Fibroblast of villous mesenchyme (primary cell): ENCODE measurements around the gene PDAP1. TPM values are rescaled to one million over a fixed set of nuclear protein-coding genes. Genes with fewer than 3 reads are reported as not detected.
"Not testable (repeated sequence)": the region's sequence is repeated elsewhere in the genome, so short reads cannot be mapped to it uniquely, and the experiment has no call there.

Experiments
- DNase-seq: peaks from one replicate; pipeline ENCODE4 v3.0.0-alpha.2; 2010; ENCODE audit warnings: low read depth
- H3K4me3 ChIP-seq: 2 replicates; pipeline ENCODE4 v1.5.1; 2011; ENCODE audit warnings: low read depth, mild to moderate bottlenecking, low read length
- total RNA-seq: library from RNA; depleted of rRNA; stranded (reverse); fragments of >200 nt; gene quantifications from 2 replicates; pipeline ENCODE4 v1.2.3, GENCODE V29; 2012
- TF ChIP-seq, protein P1 (sequence below): IDR thresholded peaks from 2 replicates; pipeline ENCODE4 v1.5.1; 2012; ENCODE audit warnings: low read depth, mild to moderate bottlenecking, low read length; ENCODE audit not compliant: insufficient read depth

PDAP1 gene
- total RNA-seq, 1 donor, result 34.5 TPM

DNA sequence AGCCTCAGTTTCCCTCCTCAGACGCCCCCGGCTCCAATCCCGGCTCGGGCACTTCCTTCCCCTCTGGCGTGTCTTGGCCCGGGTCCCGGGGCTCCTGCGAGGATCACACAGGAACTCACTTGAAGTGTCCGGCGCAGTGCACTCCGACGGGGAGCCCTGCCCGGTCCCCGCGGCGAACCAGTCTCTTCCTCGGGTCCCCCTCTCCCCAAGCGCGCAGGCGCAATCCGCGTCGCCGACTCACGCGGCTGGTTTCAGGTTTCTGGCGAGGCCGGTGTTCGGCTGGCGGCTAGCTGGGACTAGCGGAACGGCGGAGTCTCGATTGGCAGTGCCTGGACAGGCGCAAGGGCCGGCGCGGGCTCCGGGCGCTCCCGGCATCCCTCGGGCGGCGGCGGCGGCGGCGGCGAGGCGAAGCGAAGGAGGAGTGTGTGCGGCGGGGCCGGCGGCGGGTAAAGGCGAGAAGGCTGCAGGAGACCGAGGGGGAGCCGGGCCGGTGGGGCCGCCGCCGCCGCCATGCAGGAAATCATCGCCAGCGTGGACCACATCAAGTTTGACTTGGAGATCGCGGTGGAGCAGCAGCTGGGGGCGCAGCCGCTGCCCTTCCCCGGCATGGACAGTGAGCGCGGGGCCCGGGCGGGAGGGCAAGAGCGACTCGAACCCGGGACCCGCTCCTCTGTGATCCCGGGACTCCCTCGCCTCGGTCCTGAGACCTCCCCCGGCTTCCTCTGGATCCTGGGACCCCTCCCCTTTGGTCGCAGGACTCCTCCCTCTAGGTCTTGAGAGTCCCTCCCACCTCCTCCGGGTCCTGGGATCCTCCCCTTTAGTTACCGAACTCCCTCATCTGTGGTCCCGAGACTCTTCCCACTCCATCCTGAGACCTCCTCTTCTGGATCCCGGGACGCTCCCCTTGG, 30.4 kb upstream of the PDAP1 start, which contains the start of the genes CPSF4 and PTCD1:
CPSF4 (plus strand) TSS at position 371 of the 908 bp plus-strand sequence; CDS start at position 511, 140 bp downstream.
PTCD1 (minus strand) TSS at position 226 of the 908 bp plus-strand sequence. CDS start 3,556 bp downstream, outside the sequence.
- DNase-seq, result peak; percentile 95
- peak within 1 kb of the TSS; percentile 98 for H3K4me3 ChIP-seq
- TF ChIP-seq, protein P1, sequence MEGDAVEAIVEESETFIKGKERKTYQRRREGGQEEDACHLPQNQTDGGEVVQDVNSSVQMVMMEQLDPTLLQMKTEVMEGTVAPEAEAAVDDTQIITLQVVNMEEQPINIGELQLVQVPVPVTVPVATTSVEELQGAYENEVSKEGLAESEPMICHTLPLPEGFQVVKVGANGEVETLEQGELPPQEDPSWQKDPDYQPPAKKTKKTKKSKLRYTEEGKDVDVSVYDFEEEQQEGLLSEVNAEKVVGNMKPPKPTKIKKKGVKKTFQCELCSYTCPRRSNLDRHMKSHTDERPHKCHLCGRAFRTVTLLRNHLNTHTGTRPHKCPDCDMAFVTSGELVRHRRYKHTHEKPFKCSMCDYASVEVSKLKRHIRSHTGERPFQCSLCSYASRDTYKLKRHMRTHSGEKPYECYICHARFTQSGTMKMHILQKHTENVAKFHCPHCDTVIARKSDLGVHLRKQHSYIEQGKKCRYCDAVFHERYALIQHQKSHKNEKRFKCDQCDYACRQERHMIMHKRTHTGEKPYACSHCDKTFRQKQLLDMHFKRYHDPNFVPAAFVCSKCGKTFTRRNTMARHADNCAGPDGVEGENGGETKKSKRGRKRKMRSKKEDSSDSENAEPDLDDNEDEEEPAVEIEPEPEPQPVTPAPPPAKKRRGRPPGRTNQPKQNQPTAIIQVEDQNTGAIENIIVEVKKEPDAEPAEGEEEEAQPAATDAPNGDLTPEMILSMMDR, result no peak

DNA sequence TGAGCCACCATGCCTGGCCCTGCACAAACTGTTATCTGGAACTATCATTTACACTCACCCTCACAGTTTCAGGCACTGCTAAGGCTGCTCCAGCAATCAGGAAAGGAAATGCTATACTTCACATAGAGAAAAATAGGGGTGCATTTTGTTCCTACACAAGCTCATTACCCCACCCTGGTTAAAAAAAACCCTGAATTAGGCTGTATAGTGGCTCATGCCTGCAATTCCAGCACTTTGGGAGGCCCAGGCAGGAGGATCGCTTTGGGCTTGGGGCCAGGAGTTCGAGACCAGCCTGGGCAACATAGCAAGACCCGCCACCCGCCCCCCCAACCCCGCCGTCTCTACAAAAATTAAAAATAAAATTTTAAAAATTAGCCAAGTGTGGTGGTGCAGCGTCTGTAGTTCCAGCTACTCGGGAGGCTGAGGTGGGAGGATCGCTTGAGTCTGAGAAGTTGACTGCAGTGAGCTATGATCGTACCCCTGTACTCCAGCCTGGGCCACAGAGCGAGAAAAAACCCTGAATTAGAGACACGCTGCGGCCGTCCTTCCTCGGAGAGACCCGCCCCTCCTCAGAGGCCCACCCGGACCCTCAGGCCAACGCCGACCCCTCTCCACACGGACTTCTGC, 29.7 kb upstream of the PDAP1 start:
- peak overlapping the region; percentile 98 for H3K4me3 ChIP-seq
- TF ChIP-seq, protein P1, result no peak
- DNase-seq, result no peak

DNA sequence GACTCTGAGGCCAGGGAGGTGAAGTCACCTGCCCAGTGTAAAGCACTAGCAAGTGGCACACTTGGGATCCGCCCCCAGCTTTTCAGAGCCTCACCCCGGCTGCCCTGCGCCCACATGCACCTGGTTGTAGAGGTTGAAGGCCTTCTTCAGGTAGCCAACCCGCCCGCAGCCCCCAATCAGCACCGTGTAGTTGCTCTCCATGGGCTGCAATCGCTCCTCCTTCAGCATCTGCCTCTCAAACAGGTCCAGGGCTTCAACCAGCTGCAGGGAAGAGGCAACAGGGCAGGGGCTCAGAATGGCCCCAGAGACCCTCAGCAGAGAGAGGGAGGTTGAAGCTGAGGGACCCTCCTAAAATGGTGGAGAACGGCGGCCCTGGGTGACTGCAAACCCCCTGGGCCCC, 24.8 kb upstream of the PDAP1 start:
- TF ChIP-seq, protein P1, result no peak
- H3K4me3 ChIP-seq, result no peak overlapping the region
- no peak for DNase-seq

DNA sequence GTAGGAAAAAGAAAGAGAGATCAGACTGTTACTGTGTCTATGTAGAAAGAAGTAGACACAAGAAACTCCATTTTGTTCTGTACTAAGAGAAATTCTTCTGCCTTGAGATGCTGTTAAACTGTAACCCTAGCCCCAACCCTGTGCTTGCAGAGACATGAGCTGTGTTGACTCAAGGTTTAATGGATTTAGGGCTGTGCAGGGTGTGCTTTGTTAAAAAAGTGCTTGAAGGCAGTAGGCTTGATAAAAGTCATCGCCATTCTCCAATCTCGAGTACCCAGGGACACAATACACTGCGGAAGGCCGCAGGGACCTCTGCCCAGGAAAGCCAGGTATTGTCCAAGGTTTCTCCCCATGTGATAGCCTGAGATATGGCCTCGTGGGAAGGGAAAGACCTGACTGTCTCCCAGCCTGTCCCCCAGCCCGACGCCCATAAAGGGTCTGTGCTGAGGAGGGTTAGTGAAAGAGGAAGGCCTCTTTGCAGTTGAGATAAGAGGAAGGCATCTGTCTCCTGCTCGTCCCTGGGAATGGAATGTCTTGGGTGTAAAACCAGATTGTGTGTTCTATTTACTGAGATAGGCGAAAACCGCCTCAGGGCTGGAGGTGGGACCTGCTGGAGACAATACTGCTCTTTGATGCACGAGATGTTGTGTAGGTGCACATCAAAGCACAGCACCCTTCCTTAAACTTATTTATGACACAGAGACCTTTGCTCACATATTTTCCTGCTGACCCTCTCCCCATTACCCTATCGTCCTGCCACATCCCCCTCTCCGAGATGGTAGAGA, 23.6 kb upstream of the PDAP1 start:
- DNase-seq, H3K4me3 ChIP-seq: not testable (repeated sequence)

DNA sequence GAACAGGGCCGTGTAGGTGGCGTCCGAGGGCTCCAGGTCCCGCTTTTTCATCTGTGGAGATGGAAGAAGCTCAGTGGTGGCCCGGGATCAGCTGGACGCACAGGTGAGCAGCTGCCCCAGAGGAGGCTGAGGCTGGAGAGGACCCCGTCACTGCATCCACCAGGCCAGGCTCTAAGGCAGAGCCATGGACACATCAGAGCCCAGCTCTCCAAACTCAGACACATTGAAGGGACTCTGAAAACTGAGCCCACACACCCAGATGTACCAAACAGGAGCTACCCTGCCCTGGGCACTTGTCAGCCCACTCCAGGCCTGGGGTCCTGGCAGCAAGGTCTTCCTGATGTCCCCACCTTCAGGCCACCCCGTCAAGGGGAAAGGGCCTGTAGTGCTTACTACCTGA, 21.4 kb upstream of the PDAP1 start:
- TF ChIP-seq, protein P1, result no peak
- no peak overlapping the region for H3K4me3 ChIP-seq
- no peak for DNase-seq

DNA sequence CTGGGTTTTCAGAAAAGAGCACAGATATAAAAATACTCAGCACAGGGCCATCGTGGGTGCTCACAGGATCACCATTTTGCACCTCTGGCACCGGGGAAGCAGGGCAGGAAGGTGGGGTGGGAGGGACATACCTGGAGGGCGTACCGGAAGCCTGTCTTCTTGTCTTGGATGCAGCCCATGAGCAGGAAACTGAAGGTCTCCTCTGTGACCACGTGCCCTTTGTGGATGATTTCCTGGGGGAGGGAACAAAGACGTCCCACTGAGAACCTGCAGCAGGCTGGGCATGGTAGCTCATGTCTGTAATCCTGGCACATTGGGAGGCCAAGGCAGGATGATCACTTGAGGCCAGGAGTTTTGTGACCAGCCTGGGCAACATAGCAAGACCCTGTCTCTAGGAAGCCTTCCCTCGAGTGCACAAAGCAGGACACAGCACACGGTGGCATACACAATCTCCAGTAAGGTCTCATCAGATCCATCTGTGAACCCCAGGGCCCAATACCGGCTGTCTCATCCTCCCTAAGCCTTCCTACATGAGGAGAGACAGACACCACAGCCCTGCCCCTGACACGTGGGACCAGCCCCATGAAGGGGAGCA, 20.7 kb upstream of the PDAP1 start:
- TF ChIP-seq, protein P1, result no peak
- no peak for DNase-seq
- H3K4me3 ChIP-seq, result no peak overlapping the region
